ENCODE results near the gene ADGRG1.

ADGRG1 gene

GRCh38 chr16:57696240-57696639, 67.8 kb downstream of the ADGRG1 start:
- no peaks in the 10 kb centered on the region for H3K79me2 ChIP-seq (ENCODE audit: insufficient read depth, low read length)
- H3K9me3 ChIP-seq (ENCODE audit: insufficient read depth, low read length, severe bottlenecking): no peaks in the 10 kb centered on the region
- H3K4me2 ChIP-seq (ENCODE audit: insufficient read depth, low read length): no peak overlapping the region
- peaks cover 8% of the 10 kb centered on the region for H3K4me1 ChIP-seq (ENCODE audit: insufficient read depth, low read length)
- TF ChIP-seq EZH2 (IDR thresholded peaks at IDR 0.05; ENCODE audit: borderline replicate concordance, low read depth, low read length, severe bottlenecking): no peak
- TF ChIP-seq, protein P1, sequence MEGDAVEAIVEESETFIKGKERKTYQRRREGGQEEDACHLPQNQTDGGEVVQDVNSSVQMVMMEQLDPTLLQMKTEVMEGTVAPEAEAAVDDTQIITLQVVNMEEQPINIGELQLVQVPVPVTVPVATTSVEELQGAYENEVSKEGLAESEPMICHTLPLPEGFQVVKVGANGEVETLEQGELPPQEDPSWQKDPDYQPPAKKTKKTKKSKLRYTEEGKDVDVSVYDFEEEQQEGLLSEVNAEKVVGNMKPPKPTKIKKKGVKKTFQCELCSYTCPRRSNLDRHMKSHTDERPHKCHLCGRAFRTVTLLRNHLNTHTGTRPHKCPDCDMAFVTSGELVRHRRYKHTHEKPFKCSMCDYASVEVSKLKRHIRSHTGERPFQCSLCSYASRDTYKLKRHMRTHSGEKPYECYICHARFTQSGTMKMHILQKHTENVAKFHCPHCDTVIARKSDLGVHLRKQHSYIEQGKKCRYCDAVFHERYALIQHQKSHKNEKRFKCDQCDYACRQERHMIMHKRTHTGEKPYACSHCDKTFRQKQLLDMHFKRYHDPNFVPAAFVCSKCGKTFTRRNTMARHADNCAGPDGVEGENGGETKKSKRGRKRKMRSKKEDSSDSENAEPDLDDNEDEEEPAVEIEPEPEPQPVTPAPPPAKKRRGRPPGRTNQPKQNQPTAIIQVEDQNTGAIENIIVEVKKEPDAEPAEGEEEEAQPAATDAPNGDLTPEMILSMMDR (IDR thresholded peaks at IDR 0.05; ENCODE audit: borderline replicate concordance, extremely low read depth, low read length, poor library complexity, severe bottlenecking): no peak
- no peak for ATAC-seq (ENCODE audit: insufficient read depth, low read depth)
- no peak overlapping the region for H3K9ac ChIP-seq (ENCODE audit: low read depth, low read length)
- no peak for DNase-seq
- no peaks in the 10 kb centered on the region for H3K27me3 ChIP-seq (ENCODE audit: insufficient read depth, low read length, poor library complexity)
- no peaks in the 10 kb centered on the region for H3K36me3 ChIP-seq (ENCODE audit: insufficient read depth, low read length)
- no peak overlapping the region for H3K27ac ChIP-seq (ENCODE audit: low read length)
- H4K20me1 ChIP-seq (ENCODE audit: insufficient read depth, low read length): no peaks in the 10 kb centered on the region
- no peak overlapping the region for H2AFZ ChIP-seq (ENCODE audit: low read depth, low read length)
- no peak overlapping the region for H3K4me3 ChIP-seq (ENCODE audit: low read depth in 1 of 2, low read length in 2 of 2)

DNA sequence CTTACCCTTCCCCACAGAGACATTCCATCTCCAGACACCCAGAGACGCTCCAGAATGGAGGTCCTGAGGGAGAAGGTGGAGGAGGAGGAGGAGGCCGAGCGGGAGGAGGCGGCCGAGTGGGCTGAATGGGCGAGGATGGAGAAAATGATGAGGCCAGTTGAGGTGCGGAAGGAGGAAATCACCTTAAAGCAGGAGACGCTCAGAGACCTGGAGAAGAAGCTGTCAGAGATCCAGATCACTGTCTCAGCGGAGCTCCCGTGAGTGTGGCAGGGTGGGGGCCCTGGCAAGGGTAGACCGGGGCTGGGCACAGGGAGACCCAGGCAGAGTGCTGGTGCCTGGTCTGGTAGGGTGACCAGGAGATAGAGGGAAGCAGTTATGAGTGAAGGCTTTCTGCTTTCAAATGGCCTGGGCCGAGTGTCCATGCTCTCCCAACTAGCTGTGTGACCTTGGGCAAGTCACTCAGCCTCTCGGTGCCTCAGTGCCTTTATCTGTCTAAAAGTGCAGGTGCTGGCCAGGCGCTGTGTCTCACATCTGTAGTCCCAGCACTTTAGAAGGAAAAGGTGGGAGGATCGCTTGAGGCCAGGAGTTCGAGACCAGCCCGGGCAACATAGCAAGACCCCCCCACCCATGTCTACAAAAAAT, 69.6 kb downstream of the ADGRG1 start:
- H3K36me3 ChIP-seq (ENCODE audit: insufficient read depth, low read length): no peaks in the 10 kb centered on the region
- no peak overlapping the region for H3K9ac ChIP-seq (ENCODE audit: low read depth, low read length)
- H3K4me3 ChIP-seq (ENCODE audit: low read depth in 1 of 2, low read length in 2 of 2): no peak overlapping the region
- no peak overlapping the region for H3K27ac ChIP-seq (ENCODE audit: low read length)
- TF ChIP-seq, protein P1 (IDR thresholded peaks at IDR 0.05; ENCODE audit: borderline replicate concordance, extremely low read depth, low read length, poor library complexity, severe bottlenecking): no peak
- no peak for TF ChIP-seq EZH2 (IDR thresholded peaks at IDR 0.05; ENCODE audit: borderline replicate concordance, low read depth, low read length, severe bottlenecking)
- H3K27me3 ChIP-seq (ENCODE audit: insufficient read depth, low read length, poor library complexity): no peaks in the 10 kb centered on the region
- ATAC-seq (ENCODE audit: insufficient read depth, low read depth) (no peak), DNase-seq (no peak)
- no peak overlapping the region for H2AFZ ChIP-seq (ENCODE audit: low read depth, low read length)
- no peaks in the 10 kb centered on the region for H3K9me3 ChIP-seq (ENCODE audit: insufficient read depth, low read length, severe bottlenecking)
- no peaks in the 10 kb centered on the region for H3K79me2 ChIP-seq (ENCODE audit: insufficient read depth, low read length)
- no peak overlapping the region for H3K4me2 ChIP-seq (ENCODE audit: insufficient read depth, low read length)
- peaks cover 8% of the 10 kb centered on the region for H3K4me1 ChIP-seq (ENCODE audit: insufficient read depth, low read length)
- H4K20me1 ChIP-seq (ENCODE audit: insufficient read depth, low read length): no peaks in the 10 kb centered on the region

GRCh38 chr16:57698812-57699405, 70.5 kb downstream of the ADGRG1 start:
- Histone ChIP-seq H3K9me3 (ENCODE audit: insufficient read depth, low read length, severe bottlenecking) (no peaks in the 10 kb centered on the region), H3K27me3 (ENCODE audit: insufficient read depth, low read length, poor library complexity) (no peaks in the 10 kb centered on the region)

More at GRCh38 chr16:57698812-57699405, 70.5 kb downstream of the ADGRG1 start:
- no peaks in the 10 kb centered on the region for H3K79me2 ChIP-seq (ENCODE audit: insufficient read depth, low read length)
- no peak for ATAC-seq (ENCODE audit: insufficient read depth, low read depth)
- H4K20me1 ChIP-seq (ENCODE audit: insufficient read depth, low read length): no peaks in the 10 kb centered on the region
- peaks cover 8% of the 10 kb centered on the region for H3K4me1 ChIP-seq (ENCODE audit: insufficient read depth, low read length)
- H3K4me2 ChIP-seq (ENCODE audit: insufficient read depth, low read length): no peak overlapping the region
- no peak overlapping the region for H3K27ac ChIP-seq (ENCODE audit: low read length)
- H3K4me3 ChIP-seq (ENCODE audit: low read depth in 1 of 2, low read length in 2 of 2): no peak overlapping the region
- TF ChIP-seq, protein P1 (IDR thresholded peaks at IDR 0.05; ENCODE audit: borderline replicate concordance, extremely low read depth, low read length, poor library complexity, severe bottlenecking): no peak
- TF ChIP-seq EZH2 (IDR thresholded peaks at IDR 0.05; ENCODE audit: borderline replicate concordance, low read depth, low read length, severe bottlenecking): no peak
- no peak for DNase-seq
- H3K36me3 ChIP-seq (ENCODE audit: insufficient read depth, low read length): no peaks in the 10 kb centered on the region
- H3K9ac ChIP-seq (ENCODE audit: low read depth, low read length): no peak overlapping the region
- no peak overlapping the region for H2AFZ ChIP-seq (ENCODE audit: low read depth, low read length)

All from DND-41 (cell line).